Glutamatergic neuron (in vitro differentiated cells): ENCODE measurements around the gene RETNLB. TPM values are rescaled to one million over a fixed set of nuclear protein-coding genes. Genes with fewer than 3 reads are reported as not detected.

ENCODE experiments used
- DNase-seq: peaks from one replicate; pipeline ENCODE4 v3.0.0; 2022
- H3K27ac Mint-ChIP-seq: one replicate; pipeline ENCODE4 v1.8.0; 2020; ENCODE audit warnings: mild to moderate bottlenecking, mixed read lengths, inconsistent platforms; ENCODE audit not compliant: unreplicated experiment
- H3K27me3 Mint-ChIP-seq: one replicate; pipeline ENCODE4 v1.8.0; 2020; ENCODE audit warnings: mild to moderate bottlenecking, moderate library complexity, mixed read lengths, inconsistent platforms; ENCODE audit not compliant: unreplicated experiment
- H3K36me3 Mint-ChIP-seq: one replicate; pipeline ENCODE4 v1.8.0; 2020; ENCODE audit warnings: mild to moderate bottlenecking, mixed read lengths, inconsistent platforms; ENCODE audit not compliant: unreplicated experiment
- H3K4me1 Mint-ChIP-seq: one replicate; pipeline ENCODE4 v1.8.0; 2020; ENCODE audit warnings: mild to moderate bottlenecking, low read depth, mixed read lengths, inconsistent platforms; ENCODE audit not compliant: unreplicated experiment
- H3K4me3 Mint-ChIP-seq: one replicate; pipeline ENCODE4 v1.8.0; 2020; ENCODE audit warnings: mild to moderate bottlenecking, mixed read lengths, inconsistent platforms; ENCODE audit not compliant: unreplicated experiment
- H3K9me3 Mint-ChIP-seq: one replicate; pipeline ENCODE4 v1.8.0; 2020; ENCODE audit warnings: mild to moderate bottlenecking, moderate library complexity, mixed read lengths, inconsistent platforms; ENCODE audit not compliant: unreplicated experiment
- CTCF ChIP-seq: fragments of 200-600 bp; sonication (generic); IDR thresholded peaks from one replicate; pipeline ENCODE4 v1.5.0; 2021; ENCODE audit not compliant: partially characterized antibody, unreplicated experiment
- long read RNA-seq: library from polyadenylated mRNA; unstranded; transcript quantifications from one replicate; pipeline ENCODE4 v2.0.0, GENCODE V29; 2020; ENCODE audit not compliant: unreplicated experiment
- total RNA-seq: library from RNA; stranded (reverse); fragmentation: NEBNext Ultra II Directional; extraction: Animal tissue kit (Norgen Biotek cat#: 25700); gene quantifications from one replicate; pipeline ENCODE4 v1.2.1, GENCODE V29; 2021; ENCODE audit not compliant: unreplicated experiment

RETNLB gene
- not detected for total RNA-seq
- long read RNA-seq: 0 reads

GRCh38 chr3:108757404-108757982 is at the start of gene RETNLB:
TSS of gene RETNLB (minus strand) at chr3:108757410. CDS start at chr3:108757185, 225 bp downstream.
- DNase-seq: no peak
- TF ChIP-seq CTCF: no peak
- Mint-ChIP-seq H3K4me3 (no peak within 1 kb of the TSS), H3K36me3 (peaks cover 4% of the 10 kb centered on the region), H3K27me3 (peaks cover 2% of the 10 kb centered on the region), H3K4me1 (no peaks in the 10 kb centered on the region), H3K9me3 (no peaks in the 10 kb centered on the region), H3K27ac (no peak within 1 kb of the TSS)

- Mint-ChIP-seq H3K4me3 (no peak overlapping the region), H3K27ac (no peak overlapping the region), H3K36me3 (no peaks in the 10 kb centered on the region), H3K27me3 (no peaks in the 10 kb centered on the region), H3K4me1 (no peaks in the 10 kb centered on the region), H3K9me3 (no peaks in the 10 kb centered on the region)
- TF ChIP-seq CTCF: no peak
- DNase-seq: no peak
Measured at GRCh38 chr3:108806316-108806715, 49.1 kb upstream of the RETNLB start.

- Mint-ChIP-seq H3K9me3 (no peaks in the 10 kb centered on the region), H3K4me3 (no peak overlapping the region), H3K36me3 (no peaks in the 10 kb centered on the region), H3K4me1 (no peaks in the 10 kb centered on the region), H3K27ac (no peak overlapping the region), H3K27me3 (no peaks in the 10 kb centered on the region)
- TF ChIP-seq CTCF: no peak
- no peak for DNase-seq
Measured at GRCh38 chr3:108804966-108805365, 47.8 kb upstream of the RETNLB start.

GRCh38 chr3:108804437-108804836 is 47.2 kb upstream of the RETNLB start:
- H3K4me1 Mint-ChIP-seq: no peaks in the 10 kb centered on the region
- no peaks in the 10 kb centered on the region for H3K27me3 Mint-ChIP-seq
- no peak for DNase-seq
- H3K4me3 Mint-ChIP-seq: no peak overlapping the region
- no peaks in the 10 kb centered on the region for H3K36me3 Mint-ChIP-seq
- no peaks in the 10 kb centered on the region for H3K9me3 Mint-ChIP-seq
- TF ChIP-seq CTCF: no peak
- no peak overlapping the region for H3K27ac Mint-ChIP-seq

GRCh38 chr3:108791473-108791872 is 34.3 kb upstream of the RETNLB start:
- TF ChIP-seq CTCF: no peak
- Mint-ChIP-seq H3K4me1 (no peaks in the 10 kb centered on the region), H3K36me3 (no peaks in the 10 kb centered on the region), H3K27me3 (no peaks in the 10 kb centered on the region), H3K4me3 (no peak overlapping the region), H3K27ac (no peak overlapping the region), H3K9me3 (no peaks in the 10 kb centered on the region)
- DNase-seq: no peak
